ENCODE results near the gene MAP3K14.
A peak's percentile ranks its signal among the peaks of the same experiment; 100 is the strongest.

DNA sequence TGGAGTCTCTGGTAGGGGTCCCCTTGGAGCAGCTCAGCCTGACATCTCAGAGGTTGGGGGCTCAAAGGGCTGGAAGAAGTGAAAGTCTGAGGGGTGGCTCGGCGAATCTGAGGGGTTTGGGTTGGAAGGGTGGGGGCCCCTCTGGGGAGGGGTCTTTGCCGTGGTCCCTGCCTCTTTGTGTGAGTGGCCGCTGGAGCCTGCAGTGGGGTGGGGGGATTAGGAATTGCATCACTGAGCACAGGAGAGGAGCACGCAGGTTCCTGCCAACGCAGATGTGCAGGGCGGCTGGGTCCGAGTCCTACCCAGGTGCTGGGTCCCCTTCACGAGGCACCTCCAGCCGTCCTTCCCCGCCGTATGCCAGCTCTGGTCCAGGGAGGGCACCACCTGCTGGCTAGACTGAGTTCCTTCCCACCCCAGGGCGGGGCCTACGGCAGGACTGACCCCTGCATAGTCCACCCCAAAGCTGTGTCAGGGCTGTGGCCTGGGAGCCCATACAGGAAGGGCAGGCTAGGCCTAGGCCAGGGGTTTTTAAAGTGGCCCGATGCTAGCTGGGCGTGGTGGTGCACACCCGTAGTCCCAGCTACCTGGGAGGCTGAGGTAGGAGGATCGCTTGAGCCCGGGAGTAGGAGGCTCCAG lies 85.2 kb downstream of the MAP3K14 start:
- TF ChIP-seq, protein P1, sequence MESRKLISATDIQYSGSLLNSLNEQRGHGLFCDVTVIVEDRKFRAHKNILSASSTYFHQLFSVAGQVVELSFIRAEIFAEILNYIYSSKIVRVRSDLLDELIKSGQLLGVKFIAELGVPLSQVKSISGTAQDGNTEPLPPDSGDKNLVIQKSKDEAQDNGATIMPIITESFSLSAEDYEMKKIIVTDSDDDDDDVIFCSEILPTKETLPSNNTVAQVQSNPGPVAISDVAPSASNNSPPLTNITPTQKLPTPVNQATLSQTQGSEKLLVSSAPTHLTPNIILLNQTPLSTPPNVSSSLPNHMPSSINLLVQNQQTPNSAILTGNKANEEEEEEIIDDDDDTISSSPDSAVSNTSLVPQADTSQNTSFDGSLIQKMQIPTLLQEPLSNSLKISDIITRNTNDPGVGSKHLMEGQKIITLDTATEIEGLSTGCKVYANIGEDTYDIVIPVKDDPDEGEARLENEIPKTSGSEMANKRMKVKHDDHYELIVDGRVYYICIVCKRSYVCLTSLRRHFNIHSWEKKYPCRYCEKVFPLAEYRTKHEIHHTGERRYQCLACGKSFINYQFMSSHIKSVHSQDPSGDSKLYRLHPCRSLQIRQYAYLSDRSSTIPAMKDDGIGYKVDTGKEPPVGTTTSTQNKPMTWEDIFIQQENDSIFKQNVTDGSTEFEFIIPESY (IDR thresholded peaks at IDR 0.05; ENCODE audit: borderline replicate concordance, low read depth), result no peak
- TF ChIP-seq, protein P2, sequence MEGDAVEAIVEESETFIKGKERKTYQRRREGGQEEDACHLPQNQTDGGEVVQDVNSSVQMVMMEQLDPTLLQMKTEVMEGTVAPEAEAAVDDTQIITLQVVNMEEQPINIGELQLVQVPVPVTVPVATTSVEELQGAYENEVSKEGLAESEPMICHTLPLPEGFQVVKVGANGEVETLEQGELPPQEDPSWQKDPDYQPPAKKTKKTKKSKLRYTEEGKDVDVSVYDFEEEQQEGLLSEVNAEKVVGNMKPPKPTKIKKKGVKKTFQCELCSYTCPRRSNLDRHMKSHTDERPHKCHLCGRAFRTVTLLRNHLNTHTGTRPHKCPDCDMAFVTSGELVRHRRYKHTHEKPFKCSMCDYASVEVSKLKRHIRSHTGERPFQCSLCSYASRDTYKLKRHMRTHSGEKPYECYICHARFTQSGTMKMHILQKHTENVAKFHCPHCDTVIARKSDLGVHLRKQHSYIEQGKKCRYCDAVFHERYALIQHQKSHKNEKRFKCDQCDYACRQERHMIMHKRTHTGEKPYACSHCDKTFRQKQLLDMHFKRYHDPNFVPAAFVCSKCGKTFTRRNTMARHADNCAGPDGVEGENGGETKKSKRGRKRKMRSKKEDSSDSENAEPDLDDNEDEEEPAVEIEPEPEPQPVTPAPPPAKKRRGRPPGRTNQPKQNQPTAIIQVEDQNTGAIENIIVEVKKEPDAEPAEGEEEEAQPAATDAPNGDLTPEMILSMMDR (IDR thresholded peaks at IDR 0.05), result peak; percentile 38
- TF ChIP-seq TAF1 (IDR thresholded peaks at IDR 0.05; ENCODE audit: borderline replicate concordance, low read depth, low read length), result no peak
- no peak for TF ChIP-seq EP300 (IDR thresholded peaks at IDR 0.05; ENCODE audit: borderline replicate concordance in 1 of 2, low read depth in 1 of 2, low read length in 1 of 2)
- no peak for TF ChIP-seq YY1 (IDR thresholded peaks at IDR 0.05; ENCODE audit: low read depth)
- no peak for TF ChIP-seq MXI1 (IDR thresholded peaks at IDR 0.05; ENCODE audit: low read depth, low read length)

Data from SK-N-SH (cell line).